CD8-positive, alpha-beta memory T cell (primary cell): Measurements from ENCODE around the gene SUPT3H. TPM values are rescaled to one million over a fixed set of nuclear protein-coding genes. Genes with fewer than 3 reads are reported as not detected.

ENCODE experiments used
- CTCF ChIA-PET: fragments of 350-600 bp; sonication (Branson Sonifier 250); formaldehyde crosslinking; loops from one replicate; lab custom pipeline; 2021; ENCODE audit warnings: antibody characterized with exemption; lab: Charles Lee
- POLR2A ChIA-PET: fragments of 350-600 bp; sonication (Branson Sonifier 250); formaldehyde crosslinking; loops from one replicate; lab custom pipeline; 2021; ENCODE audit warnings: antibody characterized with exemption; lab: Charles Lee
- DNase-seq, 5 donors: peaks; one replicate each; pipeline versions ENCODE4 v3.0.0 to v3.0.0-alpha.2; 2020 to 2022; ENCODE audit warnings: mixed read lengths in 1 of 5
- H3K27ac ChIP-seq: one replicate; pipeline ENCODE4 v1.7.0; 2013; ENCODE audit warnings: low read depth, mild to moderate bottlenecking, low read length, moderate library complexity
- H3K27me3 ChIP-seq: 2 replicates; pipeline ENCODE4 v1.7.0; 2013; ENCODE audit warnings: low read length, mild to moderate bottlenecking; ENCODE audit not compliant: insufficient read depth, poor library complexity, severe bottlenecking
- H3K36me3 ChIP-seq: 2 replicates; pipeline ENCODE4 v1.7.0; 2013; ENCODE audit warnings: mild to moderate bottlenecking, low read length, moderate library complexity; ENCODE audit not compliant: insufficient read depth
- H3K4me1 ChIP-seq: 2 replicates; pipeline ENCODE4 v1.7.0; 2013; ENCODE audit warnings: mild to moderate bottlenecking, low read length, moderate library complexity; ENCODE audit not compliant: insufficient read depth
- H3K4me3 ChIP-seq: 2 replicates; pipeline ENCODE4 v1.7.0; 2013; ENCODE audit warnings: mild to moderate bottlenecking, low read length
- H3K9me3 ChIP-seq: 2 replicates; pipeline ENCODE4 v1.7.0; 2013; ENCODE audit warnings: mild to moderate bottlenecking, low read length
- H3K27ac Mint-ChIP-seq, 8 donors: one replicate each; pipeline ENCODE4 v1.8.0; 2020 to 2021; ENCODE audit warnings: mixed read lengths in 8 of 8, mild to moderate bottlenecking in 6 of 8, inconsistent platforms in 3 of 8, moderate library complexity in 3 of 8
- H3K27me3 Mint-ChIP-seq, 2 donors: one replicate each; pipeline ENCODE4 v1.8.0; 2020 to 2021; ENCODE audit warnings: mixed read lengths in 2 of 2, mild to moderate bottlenecking in 1 of 2, moderate library complexity in 1 of 2
- H3K36me3 Mint-ChIP-seq, 3 donors: one replicate each; pipeline ENCODE4 v1.8.0; 2020 to 2021; ENCODE audit warnings: mixed read lengths in 3 of 3, inconsistent platforms in 1 of 3, mild to moderate bottlenecking in 1 of 3
- H3K4me1 Mint-ChIP-seq, 3 donors: one replicate each; pipeline ENCODE4 v1.8.0; 2020 to 2021; ENCODE audit warnings: mixed read lengths in 3 of 3, inconsistent platforms in 1 of 3, mild to moderate bottlenecking in 1 of 3
- H3K4me3 Mint-ChIP-seq, 7 donors: one replicate each; pipeline ENCODE4 v1.8.0; 2020 to 2021; ENCODE audit warnings: mixed read lengths in 7 of 7, mild to moderate bottlenecking in 6 of 7, moderate library complexity in 4 of 7, inconsistent platforms in 2 of 7
- H3K9me3 Mint-ChIP-seq, 5 donors: one replicate each; pipeline ENCODE4 v1.8.0; 2020 to 2022; ENCODE audit warnings: mixed read lengths in 5 of 5, mild to moderate bottlenecking in 3 of 5, moderate library complexity in 2 of 5, inconsistent platforms in 1 of 5
- polyA plus RNA-seq: library from polyadenylated mRNA; unstranded; fragments of 300-500 nt; fragmentation: Illumina TruSeq; gene quantifications from one replicate; pipeline ENCODE4 v1.2.3, GENCODE V29; 2021
- total RNA-seq, 2 experiments: library from RNA; stranded (reverse); gene quantifications; one replicate each; pipeline ENCODE4 v1.2.3, GENCODE V29; 2021

The SUPT3H gene
- total and polyA plus RNA-seq, 3 experiments from 2014 or later = 13.7 to 17.1 (median 14.6) TPM

GRCh38 chr6:44789806-44790205, 587.9 kb downstream of the SUPT3H start:
- no peak overlapping the region for H3K27ac Mint-ChIP-seq
- peaks cover 13% of the 10 kb centered on the region for H3K4me1 ChIP-seq
- H3K4me3 Mint-ChIP-seq = no peak overlapping the region
- H3K27me3 Mint-ChIP-seq = peaks cover 17 to 43% of the 10 kb centered on the region in 2 donors
- POLR2A ChIA-PET = no interaction called here
- no peak overlapping the region for H3K4me3 ChIP-seq
- no peaks in the 10 kb centered on the region for H3K27me3 ChIP-seq
- H3K27ac ChIP-seq = no peak overlapping the region
- peaks cover 0 to 3% (median 0%) of the 10 kb centered on the region in 5 donors for H3K9me3 Mint-ChIP-seq
- H3K4me1 Mint-ChIP-seq = peaks cover 8 to 9% (median 8%) of the 10 kb centered on the region in 3 donors
- no peaks in the 10 kb centered on the region for H3K9me3 ChIP-seq
- CTCF ChIA-PET = no interaction called here
- no peaks in the 10 kb centered on the region for H3K36me3 ChIP-seq
- DNase-seq = no peak
- H3K36me3 Mint-ChIP-seq = peaks cover 0 to 18% (median 0%) of the 10 kb centered on the region in 3 donors

DNA sequence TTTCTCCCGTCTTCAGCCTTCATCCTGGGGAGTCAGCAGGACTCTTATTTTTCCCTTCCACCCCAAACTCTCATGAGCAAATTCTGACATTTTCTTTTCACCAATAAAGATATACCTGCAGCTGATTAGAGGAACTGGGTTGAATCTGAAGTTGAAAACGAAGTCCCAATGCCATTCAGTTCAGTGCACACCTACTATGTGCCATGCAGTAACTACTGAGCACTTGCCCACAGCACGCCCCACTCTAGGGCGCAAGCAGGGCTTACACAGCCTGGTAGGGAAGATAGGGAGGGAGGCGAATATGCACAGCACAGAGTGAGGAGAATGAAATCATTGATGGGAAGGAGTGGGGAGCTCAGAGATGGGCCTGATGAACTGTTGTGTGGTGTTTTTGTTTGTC, 588.7 kb downstream of the SUPT3H start:
- ChIA-PET POLR2A (no interaction called here), CTCF (no interaction called here)
- H3K9me3 Mint-ChIP-seq = peaks cover under 1 to 3% (median 2%) of the 10 kb centered on the region in 5 donors
- Histone ChIP-seq H3K4me3 (no peak overlapping the region), H3K36me3 (no peaks in the 10 kb centered on the region), H3K4me1 (peaks cover 13% of the 10 kb centered on the region), H3K27me3 (no peaks in the 10 kb centered on the region), H3K27ac (no peak overlapping the region), H3K9me3 (no peaks in the 10 kb centered on the region)
- H3K27me3 Mint-ChIP-seq = peaks cover 16 to 36% of the 10 kb centered on the region in 2 donors
- no peak overlapping the region for H3K4me3 Mint-ChIP-seq
- peaks cover 0 to 23% (median 0%) of the 10 kb centered on the region in 3 donors for H3K36me3 Mint-ChIP-seq
- no peak overlapping the region for H3K27ac Mint-ChIP-seq
- no peak for DNase-seq
- peaks cover 8 to 9% (median 8%) of the 10 kb centered on the region in 3 donors for H3K4me1 Mint-ChIP-seq

- H3K9me3 Mint-ChIP-seq = peaks cover 0 to 6% (median 5%) of the 10 kb centered on the region in 5 donors
- ChIA-PET POLR2A (no interaction called here), CTCF (no interaction called here)
- H3K36me3 ChIP-seq = no peaks in the 10 kb centered on the region
- H3K4me1 Mint-ChIP-seq = peaks cover 9 to 14% (median 13%) of the 10 kb centered on the region in 3 donors
- no peak overlapping the region for H3K27ac ChIP-seq
- no peaks in the 10 kb centered on the region for H3K9me3 ChIP-seq
- H3K27me3 ChIP-seq = no peaks in the 10 kb centered on the region
- DNase-seq = no peak
- H3K4me3 ChIP-seq = no peak overlapping the region
- H3K27ac Mint-ChIP-seq = no peak overlapping the region
- H3K36me3 Mint-ChIP-seq = peaks cover 0 to 29% (median 0%) of the 10 kb centered on the region in 3 donors
- H3K4me3 Mint-ChIP-seq = no peak overlapping the region
- H3K4me1 ChIP-seq = peaks cover 13% of the 10 kb centered on the region
- peaks cover 14 to 32% of the 10 kb centered on the region in 2 donors for H3K27me3 Mint-ChIP-seq
These were observed 589.2 kb downstream of the SUPT3H start for GRCh38 chr6:44788387-44788981.

DNA sequence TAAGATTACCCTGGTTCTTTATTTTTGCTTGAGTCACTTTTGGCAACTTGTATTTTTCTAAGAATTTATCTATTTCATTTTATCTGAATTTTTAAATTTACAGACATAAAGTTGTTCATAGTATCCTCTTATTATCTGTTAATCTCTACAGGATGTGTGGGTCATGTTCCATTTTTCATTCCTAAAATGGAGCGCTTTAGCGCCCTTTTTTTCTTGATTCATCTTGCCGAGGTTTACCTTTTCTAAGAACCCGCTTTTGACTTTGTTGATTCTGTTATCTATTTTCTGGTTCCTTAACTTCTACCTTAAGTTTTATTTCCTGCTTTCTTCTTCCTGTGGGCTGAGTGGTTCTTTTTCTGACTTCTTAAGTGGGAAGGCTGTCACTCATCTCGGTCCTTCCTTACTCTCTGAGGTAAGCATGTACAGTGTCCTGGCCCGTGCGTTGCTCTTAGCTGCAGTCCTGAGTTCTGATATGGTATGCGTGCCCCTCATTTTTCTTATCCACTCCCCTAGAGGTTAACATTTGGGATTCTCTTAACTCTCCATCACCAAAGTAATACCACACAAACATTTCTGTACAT, 590.4 kb downstream of the SUPT3H start:
- H3K36me3 Mint-ChIP-seq = peaks cover 0 to 26% (median 0%) of the 10 kb centered on the region in 3 donors
- peak overlapping the region in 6 of 7 donors; percentile 1 to 57 (median 18) for H3K4me3 Mint-ChIP-seq
- peaks cover 6 to 23% of the 10 kb centered on the region in 2 donors for H3K27me3 Mint-ChIP-seq
- Histone ChIP-seq H3K27ac (no peak overlapping the region), H3K27me3 (no peaks in the 10 kb centered on the region), H3K36me3 (no peaks in the 10 kb centered on the region), H3K4me3 (no peak overlapping the region), H3K9me3 (no peaks in the 10 kb centered on the region), H3K4me1 (peaks cover 13% of the 10 kb centered on the region)
- H3K4me1 Mint-ChIP-seq = peaks cover 9 to 16% (median 16%) of the 10 kb centered on the region in 3 donors
- CTCF ChIA-PET = no interaction called here
- H3K9me3 Mint-ChIP-seq = peaks cover 0 to 6% (median 5%) of the 10 kb centered on the region in 5 donors
- POLR2A ChIA-PET = interaction anchor here (0.5 kb wide), 1 partner anchor 189 kb away, joined by 3 read pairs; no protein-coding TSS in a partner anchor
- DNase-seq = peak in 2 of 5 donors; percentile 0 to 37
- H3K27ac Mint-ChIP-seq = peak overlapping the region in 4 of 8 donors; percentile 1 to 74 (median 12)

- Histone ChIP-seq H3K36me3 (no peaks in the 10 kb centered on the region), H3K27me3 (no peaks in the 10 kb centered on the region), H3K4me1 (peaks cover 13% of the 10 kb centered on the region), H3K4me3 (no peak overlapping the region), H3K27ac (no peak overlapping the region), H3K9me3 (no peaks in the 10 kb centered on the region)
- Mint-ChIP-seq H3K9me3 (peaks cover 0 to 6% (median 5%) of the 10 kb centered on the region in 5 donors), H3K36me3 (peaks cover 0 to 20% (median 0%) of the 10 kb centered on the region in 3 donors), H3K27me3 (peaks cover 0 to 7% of the 10 kb centered on the region in 2 donors), H3K4me3 (no peak overlapping the region), H3K27ac (no peak overlapping the region), H3K4me1 (peaks cover 9 to 16% (median 16%) of the 10 kb centered on the region in 3 donors)
- DNase-seq = no peak
- CTCF ChIA-PET = no interaction called here
- POLR2A ChIA-PET = no interaction called here
These were observed 592.6 kb downstream of the SUPT3H start for GRCh38 chr6:44785130-44785529.

DNA sequence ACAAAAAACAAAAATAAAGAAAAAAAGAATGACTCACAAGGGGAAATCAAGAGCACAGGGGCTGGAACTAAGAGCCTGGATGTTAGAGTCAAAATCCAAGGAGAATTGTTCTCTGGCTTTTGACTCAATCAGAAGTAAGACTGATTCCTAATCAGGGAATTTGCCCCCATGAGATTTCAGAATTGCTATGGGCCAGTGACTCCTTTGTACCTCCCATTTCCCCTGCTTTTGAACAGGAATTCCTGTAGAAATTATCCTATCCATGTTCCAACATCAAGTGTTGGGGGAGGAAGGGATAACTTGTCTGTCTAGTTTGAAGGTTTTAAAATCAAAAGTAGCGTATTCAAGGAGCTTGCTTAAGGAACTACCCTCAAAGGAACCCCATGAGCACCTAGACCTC, 593.5 kb downstream of the SUPT3H start:
- Histone ChIP-seq H3K36me3 (no peaks in the 10 kb centered on the region), H3K9me3 (no peaks in the 10 kb centered on the region), H3K27ac (no peak overlapping the region), H3K4me1 (peaks cover 13% of the 10 kb centered on the region), H3K4me3 (no peak overlapping the region), H3K27me3 (no peaks in the 10 kb centered on the region)
- no peak overlapping the region for H3K4me3 Mint-ChIP-seq
- peaks cover 0 to 6% (median 5%) of the 10 kb centered on the region in 5 donors for H3K9me3 Mint-ChIP-seq
- ChIA-PET POLR2A (no interaction called here), CTCF (no interaction called here)
- peaks cover 0 to 20% (median 0%) of the 10 kb centered on the region in 3 donors for H3K36me3 Mint-ChIP-seq
- H3K27me3 Mint-ChIP-seq = peaks cover 0 to 3% of the 10 kb centered on the region in 2 donors
- peaks cover 9 to 16% (median 16%) of the 10 kb centered on the region in 3 donors for H3K4me1 Mint-ChIP-seq
- H3K27ac Mint-ChIP-seq = no peak overlapping the region
- no peak for DNase-seq

GRCh38 chr6:44782892-44783291, 594.8 kb downstream of the SUPT3H start:
- Histone ChIP-seq H3K27me3 (no peaks in the 10 kb centered on the region), H3K36me3 (no peaks in the 10 kb centered on the region)
- POLR2A ChIA-PET = no interaction called here

More at GRCh38 chr6:44782892-44783291, 594.8 kb downstream of the SUPT3H start:
- Histone ChIP-seq H3K4me1 (peaks cover 8% of the 10 kb centered on the region), H3K27ac (no peak overlapping the region), H3K9me3 (no peaks in the 10 kb centered on the region), H3K4me3 (no peak overlapping the region)
- peak overlapping the region in 2 of 8 donors; percentile 0 for H3K27ac Mint-ChIP-seq
- peaks cover 7 to 15% (median 15%) of the 10 kb centered on the region in 3 donors for H3K4me1 Mint-ChIP-seq
- DNase-seq = no peak
- H3K9me3 Mint-ChIP-seq = peaks cover 0 to 6% (median 5%) of the 10 kb centered on the region in 5 donors
- H3K27me3 Mint-ChIP-seq = no peaks in the 10 kb centered on the region
- H3K36me3 Mint-ChIP-seq = peaks cover 0 to 20% (median 0%) of the 10 kb centered on the region in 3 donors
- CTCF ChIA-PET = no interaction called here
- no peak overlapping the region for H3K4me3 Mint-ChIP-seq
